Measurements from ENCODE around the gene CDSN. TPM values are rescaled to one million over a fixed set of nuclear protein-coding genes. Genes with fewer than 3 reads are reported as not detected.

Gene CDSN
- total and polyA plus RNA-seq, 12 donors = 0.03 to 0.08 TPM; not detected in 10

DNA sequence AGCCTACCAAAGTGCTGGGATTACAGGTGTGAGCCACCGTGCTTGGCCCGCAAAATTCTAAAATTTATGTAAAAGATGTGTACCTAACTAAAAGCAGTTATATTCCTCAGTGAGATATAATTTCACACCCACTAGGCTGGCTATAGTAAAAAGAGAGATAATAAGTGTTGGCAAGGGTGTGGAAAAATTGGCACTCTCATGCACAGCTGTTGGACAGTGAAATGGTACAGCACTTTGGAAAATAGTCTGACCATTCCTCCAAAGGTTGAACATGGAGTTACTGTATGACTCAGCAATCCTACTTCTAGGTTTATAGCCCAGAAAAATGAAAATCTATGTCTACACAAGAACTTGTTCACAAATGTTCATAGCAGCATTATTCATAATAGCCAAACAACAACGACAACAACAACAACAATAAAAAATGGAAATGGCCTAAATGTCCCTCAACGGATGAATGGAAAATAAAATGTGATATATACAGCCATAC is 21.8 kb downstream of the CDSN start:
- WGBS, 4 donors = 86 to 94% (median 88%) methylated on average over 4 of the region's 4 CpGs
- intact Hi-C loops (cut with DNase I) = no loop called here

DNA sequence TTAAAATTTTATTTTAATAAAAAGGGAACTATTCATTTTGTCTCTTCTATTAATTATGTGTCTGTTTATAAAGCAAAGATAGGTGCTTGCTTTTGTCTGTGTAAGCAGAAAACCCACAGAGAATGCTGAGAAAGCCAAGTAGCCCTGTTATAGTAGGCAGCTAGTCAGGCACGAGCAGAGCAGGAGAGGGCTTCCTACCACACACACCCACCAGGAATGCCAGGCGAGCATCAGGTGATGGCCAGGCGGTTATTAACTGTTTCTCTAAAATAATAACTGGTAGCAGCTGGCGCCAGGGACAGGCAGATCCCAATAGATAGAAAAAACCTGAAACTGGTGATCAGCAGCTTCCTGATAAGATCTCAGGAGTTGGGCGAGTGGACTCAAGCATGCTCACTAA is 23.6 kb downstream of the CDSN start:
- peaks cover 0 to 4% of the 10 kb centered on the region in 2 donors for H3K4me1 ChIP-seq (replicated peaks in 1 of 2)
- H3K9me3 ChIP-seq (replicated peaks in 1 of 3) = no peaks in the 10 kb centered on the region
- no peaks in the 10 kb centered on the region for H3K36me3 ChIP-seq (replicated peaks in 1 of 2)
- intact Hi-C loops (cut with DNase I) = no loop called here
- TF ChIP-seq POLR2A (IDR thresholded peaks at IDR 0.05) = no peak
- no peak for TF ChIP-seq CTCF (IDR thresholded peaks at IDR 0.05)
- H3K27me3 ChIP-seq = no peaks in the 10 kb centered on the region
- 68 to 84% (median 77%) methylated on average over 4 to 5 of the region's 5 CpGs for WGBS, 4 donors
- no peak overlapping the region for H3K27ac ChIP-seq
- no peak overlapping the region for H3K4me3 ChIP-seq
- no peak for DNase-seq

More for the DNA sequence above, 21.8 kb downstream of the CDSN start:
- H3K27ac ChIP-seq = no peak overlapping the region
- H3K4me1 ChIP-seq (replicated peaks in 1 of 2) = peaks cover 0 to 4% of the 10 kb centered on the region in 2 donors
- TF ChIP-seq CTCF (IDR thresholded peaks at IDR 0.05) = no peak
- TF ChIP-seq POLR2A (IDR thresholded peaks at IDR 0.05) = no peak
- no peaks in the 10 kb centered on the region for H3K27me3 ChIP-seq
- no peak overlapping the region for H3K4me3 ChIP-seq
- no peaks in the 10 kb centered on the region for H3K9me3 ChIP-seq (replicated peaks in 1 of 3)
- DNase-seq = no peak
- no peaks in the 10 kb centered on the region for H3K36me3 ChIP-seq (replicated peaks in 1 of 2)

DNA sequence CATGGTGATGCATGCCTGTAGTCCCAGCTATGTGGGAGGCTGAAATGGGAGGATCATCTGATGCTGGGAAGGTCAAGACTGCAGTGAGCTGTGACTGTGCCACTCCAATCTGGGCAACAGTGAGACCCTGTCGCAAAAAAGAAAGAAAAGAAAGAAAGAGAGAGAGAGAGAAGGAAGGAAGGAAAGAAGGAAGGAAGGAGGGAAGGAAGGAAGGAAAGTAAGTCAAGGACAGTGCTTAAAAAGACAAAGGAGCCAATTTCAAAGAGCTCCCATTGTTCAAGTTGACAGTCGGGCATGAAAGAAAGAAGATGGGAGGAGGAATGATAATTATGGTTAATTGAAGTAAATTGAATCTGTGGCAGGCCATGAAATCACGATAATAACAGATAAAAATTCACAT is 24.0 kb downstream of the CDSN start:
- no peak overlapping the region for H3K27ac ChIP-seq
- H3K27me3 ChIP-seq = no peaks in the 10 kb centered on the region
- intact Hi-C loops (cut with DNase I) = no loop called here
- H3K9me3 ChIP-seq (replicated peaks in 1 of 3) = no peaks in the 10 kb centered on the region
- 71 to 87% (median 81%) methylated on average over 3 of the region's 3 CpGs for WGBS, 4 donors
- no peaks in the 10 kb centered on the region for H3K36me3 ChIP-seq (replicated peaks in 1 of 2)
- H3K4me3 ChIP-seq = no peak overlapping the region
- no peak for TF ChIP-seq POLR2A (IDR thresholded peaks at IDR 0.05)
- TF ChIP-seq CTCF (IDR thresholded peaks at IDR 0.05) = no peak
- peaks cover 0 to 4% of the 10 kb centered on the region in 2 donors for H3K4me1 ChIP-seq (replicated peaks in 1 of 2)
- no peak for DNase-seq

GRCh38 chr6:31094389-31094881 is 25.8 kb downstream of the CDSN start:
- WGBS, 4 donors = 54 to 71% (median 60%) methylated on average over 3 of the region's 3 CpGs

More at GRCh38 chr6:31094389-31094881, 25.8 kb downstream of the CDSN start:
- no peak for DNase-seq
- Histone ChIP-seq H3K4me1 (replicated peaks in 1 of 2) (peaks cover 0 to 4% of the 10 kb centered on the region in 2 donors), H3K27ac (no peak overlapping the region), H3K9me3 (replicated peaks in 1 of 3) (no peaks in the 10 kb centered on the region), H3K27me3 (no peaks in the 10 kb centered on the region), H3K36me3 (replicated peaks in 1 of 2) (no peaks in the 10 kb centered on the region), H3K4me3 (no peak overlapping the region)
- TF ChIP-seq POLR2A (IDR thresholded peaks at IDR 0.05) = no peak
- no peak for TF ChIP-seq CTCF (IDR thresholded peaks at IDR 0.05)
- intact Hi-C loops (cut with DNase I) = no loop called here
